Prostate gland (tissue), 2 donors: ENCODE data around the gene MYBPH. TPM values are rescaled to one million over a fixed set of nuclear protein-coding genes. Genes with fewer than 3 reads are reported as not detected.

Experiments
- DNase-seq: peaks from one replicate; pipeline ENCODE4 v3.0.0-alpha.2; 2019; ENCODE audit warnings: low spot score
- H3K27ac ChIP-seq, 2 donors: fragments of 200-600 bp; sonication (generic); 2 replicates each; pipeline ENCODE4 v1.5.1; 2017 to 2019
- H3K27me3 ChIP-seq: fragments of 200-600 bp; sonication (generic); replicated peaks from 2 replicates; pipeline ENCODE4 v1.5.1; 2019; ENCODE audit not compliant: insufficient read depth
- H3K36me3 ChIP-seq, 2 donors: fragments of 200-600 bp; sonication (generic); 1 replicate in 1 of 2; 2 replicates in 1 of 2; pipeline versions ENCODE4 v1.5.1 to v1.8.1; 2017 to 2019
- H3K4me1 ChIP-seq: fragments of 200-600 bp; sonication (generic); replicated peaks from 2 replicates; pipeline ENCODE4 v1.5.1; 2019
- H3K4me3 ChIP-seq, 2 donors: fragments of 200-600 bp; sonication (generic); 2 replicates each; pipeline ENCODE4 v1.5.1; 2017 to 2019
- H3K9me3 ChIP-seq: fragments of 200-600 bp; sonication (generic); 2 replicates; pipeline ENCODE4 v1.5.1; 2017
- POLR2A ChIP-seq: fragments of 450-650 bp; IDR thresholded peaks from one replicate; pipeline ENCODE4 v1.6.1; 2016; ENCODE audit warnings: antibody characterized with exemption, mild to moderate bottlenecking
- POLR2AphosphoS5 ChIP-seq: sonication (generic); formaldehyde crosslinking; IDR thresholded peaks from one replicate; pipeline ENCODE4 v1.6.1; 2017; ENCODE audit warnings: antibody characterized with exemption
- WGBS: methylation state at CpG from one replicate; pipeline ENCODE4 v1.1.5; 2018; 5-methylcytosine and 5-hydroxymethylcytosine counted together
- intact Hi-C: fragments of 100-400 bp; cut with DNase I; formaldehyde crosslinking; loops from one replicate; pipeline ENCODE4 v1.14.2; 2022
- total RNA-seq, 2 donors: library from RNA; depleted of rRNA; stranded (reverse); fragments of >200 nt; gene quantifications; one replicate each; pipeline ENCODE4 v1.1.0, GENCODE V29; 2016
- TF ChIP-seq, protein P1 (sequence below), 4 experiments: fragments of 200-600 bp in 2 of 4; fragments of 450-650 bp in 2 of 4; sonication (generic) in 2 of 4; IDR thresholded peaks; 1 replicate in 3 of 4; 2 replicates in 1 of 4; pipeline ENCODE4 v1.5.1; 2016 to 2019; ENCODE audit warnings: antibody characterized with exemption in 4 of 4, mild to moderate bottlenecking in 2 of 4, moderate library complexity in 2 of 4

The MYBPH gene
- total RNA-seq, result 1 to 10 TPM in 1 of 2 donors, not detected in 1; 7.7 TPM

- H3K27me3 ChIP-seq, result no peaks in the 10 kb centered on the region
- WGBS, result 89% methylated on average over 4 of the region's 5 CpGs
- H3K4me3 ChIP-seq, result no peak within 1 kb of the TSS
- intact Hi-C loops, result no loop called here
- no peaks in the 10 kb centered on the region for H3K36me3 ChIP-seq
- TF ChIP-seq, protein P1, sequence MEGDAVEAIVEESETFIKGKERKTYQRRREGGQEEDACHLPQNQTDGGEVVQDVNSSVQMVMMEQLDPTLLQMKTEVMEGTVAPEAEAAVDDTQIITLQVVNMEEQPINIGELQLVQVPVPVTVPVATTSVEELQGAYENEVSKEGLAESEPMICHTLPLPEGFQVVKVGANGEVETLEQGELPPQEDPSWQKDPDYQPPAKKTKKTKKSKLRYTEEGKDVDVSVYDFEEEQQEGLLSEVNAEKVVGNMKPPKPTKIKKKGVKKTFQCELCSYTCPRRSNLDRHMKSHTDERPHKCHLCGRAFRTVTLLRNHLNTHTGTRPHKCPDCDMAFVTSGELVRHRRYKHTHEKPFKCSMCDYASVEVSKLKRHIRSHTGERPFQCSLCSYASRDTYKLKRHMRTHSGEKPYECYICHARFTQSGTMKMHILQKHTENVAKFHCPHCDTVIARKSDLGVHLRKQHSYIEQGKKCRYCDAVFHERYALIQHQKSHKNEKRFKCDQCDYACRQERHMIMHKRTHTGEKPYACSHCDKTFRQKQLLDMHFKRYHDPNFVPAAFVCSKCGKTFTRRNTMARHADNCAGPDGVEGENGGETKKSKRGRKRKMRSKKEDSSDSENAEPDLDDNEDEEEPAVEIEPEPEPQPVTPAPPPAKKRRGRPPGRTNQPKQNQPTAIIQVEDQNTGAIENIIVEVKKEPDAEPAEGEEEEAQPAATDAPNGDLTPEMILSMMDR (IDR thresholded peaks at IDR 0.05), result no peak
- TF ChIP-seq POLR2AphosphoS5, result no peak
- no peak for TF ChIP-seq POLR2A
- no peaks in the 10 kb centered on the region for H3K9me3 ChIP-seq
- no peak for DNase-seq
- no peak within 1 kb of the TSS for H3K27ac ChIP-seq
- no peaks in the 10 kb centered on the region for H3K4me1 ChIP-seq
Observed at GRCh38 chr1:203175237-203175826, at the start of gene MYBPH. TSS of gene MYBPH (minus strand) at chr1:203175826. CDS start at chr1:203175755, 71 bp downstream.

GRCh38 chr1:203225071-203225470 is 49.4 kb upstream of the MYBPH start:
- intact Hi-C loops, result no loop called here
- no peak overlapping the region for H3K27ac ChIP-seq
- H3K9me3 ChIP-seq, result no peaks in the 10 kb centered on the region
- no peak overlapping the region for H3K4me3 ChIP-seq
- 77% methylated on average over 4 of the region's 4 CpGs for WGBS
- TF ChIP-seq, protein P1 (IDR thresholded peaks at IDR 0.05), result no peak
- TF ChIP-seq POLR2A, result no peak
- TF ChIP-seq POLR2AphosphoS5, result no peak
- H3K4me1 ChIP-seq, result no peaks in the 10 kb centered on the region
- no peak for DNase-seq
- no peaks in the 10 kb centered on the region for H3K36me3 ChIP-seq
- H3K27me3 ChIP-seq, result no peaks in the 10 kb centered on the region

DNA sequence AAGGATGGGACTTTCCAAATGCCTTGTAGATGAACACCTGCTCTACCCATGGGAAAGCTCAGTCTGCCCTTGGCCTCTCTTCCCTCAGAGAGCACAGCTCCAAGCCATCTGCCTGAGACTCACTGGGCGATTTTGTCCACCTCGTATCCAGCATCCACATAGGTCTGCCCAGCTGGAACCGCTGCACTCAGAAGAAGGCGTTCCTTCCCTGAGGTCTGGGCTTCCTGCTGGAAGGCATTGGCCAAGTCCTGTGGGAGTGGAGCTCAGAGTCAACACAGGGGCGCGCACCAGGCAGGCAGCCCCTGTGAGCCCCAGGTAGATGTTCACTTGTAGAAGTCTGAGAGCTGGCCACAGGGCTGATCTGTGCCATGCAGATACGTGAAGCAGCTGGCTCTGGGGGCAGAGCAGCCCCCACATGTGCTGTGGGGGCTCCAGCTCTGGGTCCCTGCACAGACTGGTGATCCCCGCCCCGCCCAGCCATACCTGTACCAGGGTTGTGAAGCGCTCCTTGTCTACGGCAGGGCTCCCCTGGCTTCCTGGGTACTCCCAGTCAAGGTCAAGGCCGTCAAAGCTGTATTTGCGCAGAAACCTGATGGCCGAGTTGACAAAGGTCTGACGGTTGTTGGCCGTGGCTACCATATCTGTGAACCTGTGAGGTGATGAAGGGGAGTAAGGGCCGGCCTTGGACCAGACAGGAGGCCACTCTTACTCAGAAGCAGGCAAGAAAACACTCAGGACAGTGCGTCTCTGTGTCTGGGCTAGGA is 47.6 kb upstream of the MYBPH start:
- intact Hi-C loops, result no loop called here
- DNase-seq, result no peak
- WGBS, result 89% methylated on average over 15 of the region's 18 CpGs
- H3K4me1 ChIP-seq, result no peaks in the 10 kb centered on the region
- H3K27me3 ChIP-seq, result no peaks in the 10 kb centered on the region
- TF ChIP-seq, protein P1 (IDR thresholded peaks at IDR 0.05), result no peak
- no peak for TF ChIP-seq POLR2A
- no peak for TF ChIP-seq POLR2AphosphoS5
- no peak overlapping the region for H3K4me3 ChIP-seq
- H3K9me3 ChIP-seq, result no peaks in the 10 kb centered on the region
- no peak overlapping the region for H3K27ac ChIP-seq
- no peaks in the 10 kb centered on the region for H3K36me3 ChIP-seq

GRCh38 chr1:203219934-203220333 is 44.3 kb upstream of the MYBPH start:
- 89% methylated on average over 8 of the region's 8 CpGs for WGBS
- no peak for DNase-seq
- no peak for TF ChIP-seq POLR2A
- no peak for TF ChIP-seq POLR2AphosphoS5
- TF ChIP-seq, protein P1 (IDR thresholded peaks at IDR 0.05), result no peak
- intact Hi-C loops, result no loop called here
- Histone ChIP-seq H3K27me3 (no peaks in the 10 kb centered on the region), H3K27ac (no peak overlapping the region), H3K4me3 (no peak overlapping the region), H3K4me1 (no peaks in the 10 kb centered on the region), H3K9me3 (no peaks in the 10 kb centered on the region), H3K36me3 (no peaks in the 10 kb centered on the region)

DNA sequence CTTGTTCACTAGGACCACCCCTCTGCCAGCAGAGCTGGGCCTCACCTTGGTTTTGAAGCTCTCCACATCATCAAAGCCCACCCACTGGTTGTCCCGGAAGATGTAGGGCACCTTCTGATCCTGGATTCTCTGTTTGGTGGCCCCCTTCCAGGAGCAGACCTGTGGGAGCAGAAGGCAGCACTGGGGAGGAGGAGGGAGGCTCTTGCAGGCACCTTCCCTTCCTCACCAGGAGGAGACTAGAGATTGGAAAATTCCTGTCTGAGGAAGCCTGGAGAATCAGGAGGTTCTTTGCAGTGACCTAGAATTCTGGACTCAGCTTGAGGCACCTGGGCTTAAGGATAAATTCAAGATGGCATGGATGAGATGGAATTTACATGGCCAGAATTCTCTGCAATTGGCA is 43.5 kb upstream of the MYBPH start:
- WGBS, result 83% methylated on average over 1 of the region's 1 CpG
- intact Hi-C loops, result no loop called here

More for the DNA sequence above, 43.5 kb upstream of the MYBPH start:
- DNase-seq, result no peak
- TF ChIP-seq, protein P1 (IDR thresholded peaks at IDR 0.05), result no peak
- TF ChIP-seq POLR2AphosphoS5, result no peak
- TF ChIP-seq POLR2A, result no peak
- Histone ChIP-seq H3K27me3 (no peaks in the 10 kb centered on the region), H3K27ac (no peak overlapping the region), H3K36me3 (no peaks in the 10 kb centered on the region), H3K9me3 (no peaks in the 10 kb centered on the region), H3K4me1 (no peaks in the 10 kb centered on the region), H3K4me3 (no peak overlapping the region)
